DOHH2 (cell line): ENCODE results near the gene CORO1C.
A peak's percentile ranks its signal among the peaks of the same experiment; 100 is the strongest.

Source experiments
- H3F3A ChIP-seq: fragments of 200-600 bp; sonication (generic), shearing (Covaris generic); 2 replicates; pipeline ENCODE4 v1.6.0; 2016; ENCODE audit warnings: antibody characterized with exemption, mild to moderate bottlenecking; ENCODE audit not compliant: control insufficient read depth, insufficient read depth
- H3K27ac ChIP-seq: fragments of 200-600 bp; sonication (generic); 2 replicates; pipeline ENCODE4 v1.5.1; 2014; ENCODE audit warnings: low read depth, mild to moderate bottlenecking, low read length, moderate library complexity
- H3K27me3 ChIP-seq: fragments of 200-600 bp; sonication (generic); 2 replicates; pipeline ENCODE4 v1.6.1; 2014; ENCODE audit warnings: mild to moderate bottlenecking, low read length, mixed read lengths; ENCODE audit not compliant: control insufficient read depth
- H3K36me3 ChIP-seq: fragments of 200-600 bp; sonication (generic); 2 replicates; pipeline ENCODE4 v1.6.1; 2014; ENCODE audit warnings: mild to moderate bottlenecking, low read length, moderate library complexity, mixed read lengths; ENCODE audit not compliant: control insufficient read depth
- H3K4me1 ChIP-seq: fragments of 200-600 bp; sonication (generic); 2 replicates; pipeline ENCODE4 v1.6.1; 2014; ENCODE audit warnings: mild to moderate bottlenecking, low read length, mixed read lengths; ENCODE audit not compliant: control insufficient read depth
- H3K4me2 ChIP-seq: fragments of 200-600 bp; sonication (generic); 2 replicates; pipeline ENCODE4 v1.6.0; 2014; ENCODE audit warnings: mild to moderate bottlenecking, low read length, moderate library complexity
- H3K4me3 ChIP-seq: fragments of 200-600 bp; sonication (generic); 2 replicates; pipeline ENCODE4 v1.5.1; 2014; ENCODE audit warnings: mild to moderate bottlenecking, low read length, mixed read lengths
- H3K79me2 ChIP-seq: fragments of 200-600 bp; sonication (generic); 2 replicates; pipeline ENCODE4 v1.6.1; 2014; ENCODE audit warnings: mild to moderate bottlenecking, low read length, mixed read lengths; ENCODE audit not compliant: control insufficient read depth
- H3K9me2 ChIP-seq: fragments of 200-600 bp; sonication (generic); replicated peaks from 2 replicates; pipeline ENCODE4 v1.6.1; 2014; ENCODE audit warnings: mild to moderate bottlenecking, low read length, mixed read lengths; ENCODE audit not compliant: control insufficient read depth
- H3K9me3 ChIP-seq: fragments of 200-600 bp; sonication (generic); 2 replicates; pipeline ENCODE4 v1.6.1; 2014; ENCODE audit warnings: antibody characterized with exemption, low read length, mixed read lengths; ENCODE audit not compliant: control insufficient read depth, insufficient read depth
- H4K20me1 ChIP-seq: fragments of 200-600 bp; sonication (generic); 2 replicates; pipeline ENCODE4 v1.6.0; 2014; ENCODE audit warnings: low read depth, mild to moderate bottlenecking, antibody characterized with exemption, low read length, moderate library complexity; ENCODE audit not compliant: control insufficient read depth, insufficient read depth
- CTCF ChIP-seq: fragments of 200-600 bp; sonication (generic); IDR thresholded peaks from one replicate; pipeline ENCODE4 v1.5.1; 2014; ENCODE audit warnings: antibody characterized with exemption, mild to moderate bottlenecking, low read depth, low read length; ENCODE audit not compliant: poor library complexity, severe bottlenecking
- EZH2phosphoT487 ChIP-seq: fragments of 200-600 bp; sonication (generic); IDR thresholded peaks from 2 replicates; pipeline ENCODE4 v1.6.1; 2017; ENCODE audit warnings: borderline replicate concordance, mild to moderate bottlenecking, antibody characterized with exemption, low read length, moderate library complexity, mixed read lengths

The CORO1C gene

GRCh38 chr12:108731105-108731865 is at the start of gene CORO1C:
Gene CORO1C, minus strand, starts transcription at chr12:108731518. Its CDS starts 30,200 bp downstream, at chr12:108701318.
- Histone ChIP-seq H3K4me2 (peak within 1 kb of the TSS; percentile 74), H3K4me3 (peak within 1 kb of the TSS; percentile 77), H3K4me1 (peaks cover 43% of the 10 kb centered on the region), H3F3A (peaks cover 5% of the 10 kb centered on the region; the same call in 1 of the 2 replicates), H3K27ac (peak within 1 kb of the TSS; percentile 47), H4K20me1 (no peaks in the 10 kb centered on the region), H3K9me2 (no peaks in the 10 kb centered on the region), H3K79me2 (peaks cover 2% of the 10 kb centered on the region), H3K9me3 (no peaks in the 10 kb centered on the region), H3K27me3 (peaks cover 14% of the 10 kb centered on the region), H3K36me3 (no peaks in the 10 kb centered on the region)
- TF ChIP-seq CTCF (peak; percentile 96), EZH2phosphoT487 (no peak)

GRCh38 chr12:108779998-108780688 is 48.8 kb upstream of the CORO1C start:
- no peaks in the 10 kb centered on the region for H4K20me1 ChIP-seq
- no peak for TF ChIP-seq CTCF
- TF ChIP-seq EZH2phosphoT487, result no peak

GRCh38 chr12:108778053-108778452 is 46.7 kb upstream of the CORO1C start:
- Histone ChIP-seq H3K79me2 (no peaks in the 10 kb centered on the region), H3K27me3 (peaks cover 10% of the 10 kb centered on the region), H4K20me1 (no peaks in the 10 kb centered on the region), H3K9me3 (no peaks in the 10 kb centered on the region), H3K4me2 (no peak overlapping the region), H3K27ac (no peak overlapping the region), H3K4me1 (no peaks in the 10 kb centered on the region), H3K9me2 (no peaks in the 10 kb centered on the region), H3K4me3 (no peak overlapping the region), H3F3A (no peaks in the 10 kb centered on the region), H3K36me3 (no peaks in the 10 kb centered on the region)
- no peak for TF ChIP-seq EZH2phosphoT487
- TF ChIP-seq CTCF, result no peak

More at GRCh38 chr12:108779998-108780688, 48.8 kb upstream of the CORO1C start:
- H3K27ac ChIP-seq, result no peak overlapping the region
- H3K4me3 ChIP-seq, result no peak overlapping the region
- H3K9me2 ChIP-seq, result no peaks in the 10 kb centered on the region
- no peaks in the 10 kb centered on the region for H3F3A ChIP-seq
- no peak overlapping the region for H3K4me2 ChIP-seq
- H3K9me3 ChIP-seq, result no peaks in the 10 kb centered on the region
- H3K36me3 ChIP-seq, result no peaks in the 10 kb centered on the region
- peaks cover 10% of the 10 kb centered on the region for H3K27me3 ChIP-seq
- no peaks in the 10 kb centered on the region for H3K79me2 ChIP-seq
- H3K4me1 ChIP-seq, result no peaks in the 10 kb centered on the region
